Brain pericyte (primary cell): ENCODE results near the gene EMB.
"Not testable (repeated sequence)": the region's sequence is repeated elsewhere in the genome, so short reads cannot be mapped to it uniquely, and the experiment has no call there.

Experiments used
- DNase-seq: peaks from one replicate; pipeline ENCODE4 v3.0.0-alpha.2; 2012; ENCODE audit warnings: low read depth, low spot score

The EMB gene, protein sequence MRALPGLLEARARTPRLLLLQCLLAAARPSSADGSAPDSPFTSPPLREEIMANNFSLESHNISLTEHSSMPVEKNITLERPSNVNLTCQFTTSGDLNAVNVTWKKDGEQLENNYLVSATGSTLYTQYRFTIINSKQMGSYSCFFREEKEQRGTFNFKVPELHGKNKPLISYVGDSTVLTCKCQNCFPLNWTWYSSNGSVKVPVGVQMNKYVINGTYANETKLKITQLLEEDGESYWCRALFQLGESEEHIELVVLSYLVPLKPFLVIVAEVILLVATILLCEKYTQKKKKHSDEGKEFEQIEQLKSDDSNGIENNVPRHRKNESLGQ

DNA sequence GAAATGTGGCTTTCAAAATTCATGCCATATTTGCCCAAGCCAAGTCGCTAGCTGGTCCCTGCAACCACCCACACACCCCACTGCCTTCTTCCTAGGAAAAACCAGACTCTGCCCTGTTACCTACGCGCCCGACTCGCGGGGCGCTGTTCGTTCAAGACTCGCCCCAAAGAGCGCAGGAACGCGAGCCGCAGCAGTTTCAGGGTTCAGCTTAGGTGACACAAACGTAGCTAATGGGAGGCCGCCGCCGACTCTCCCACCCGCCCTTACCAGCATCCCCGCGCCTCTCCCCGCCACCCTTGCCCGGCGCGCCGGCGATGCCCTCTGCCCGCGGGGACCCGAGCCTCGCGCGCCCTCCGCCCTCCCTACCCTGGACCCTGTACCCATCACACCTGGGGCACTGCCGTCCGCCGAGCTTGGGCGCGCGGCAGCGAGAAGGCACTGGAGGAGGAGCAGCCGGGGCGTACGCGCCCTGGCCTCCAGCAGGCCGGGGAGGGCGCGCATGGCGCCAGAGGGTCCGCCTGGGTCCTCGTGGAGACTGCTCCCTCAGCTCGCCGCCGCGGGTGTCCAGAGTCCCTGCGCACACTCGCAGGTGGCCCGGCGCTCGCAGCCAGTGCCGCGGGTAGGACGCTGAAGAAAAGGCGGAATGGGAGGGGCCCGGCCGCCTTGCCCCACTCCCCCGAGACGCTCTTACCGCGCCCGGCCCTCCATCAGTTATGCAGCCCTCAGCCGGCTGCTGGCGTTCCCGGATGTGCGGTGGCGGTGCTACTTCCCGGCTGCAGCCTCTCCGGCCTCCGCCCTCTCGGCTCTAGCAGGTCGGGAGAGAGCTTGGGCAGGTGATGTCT lies at the start of gene EMB:
Gene EMB, minus strand, starts transcription at position 638 of the 842 bp plus-strand sequence. Its CDS starts 137 bp downstream, at position 501.
- DNase-seq = no peak

DNA sequence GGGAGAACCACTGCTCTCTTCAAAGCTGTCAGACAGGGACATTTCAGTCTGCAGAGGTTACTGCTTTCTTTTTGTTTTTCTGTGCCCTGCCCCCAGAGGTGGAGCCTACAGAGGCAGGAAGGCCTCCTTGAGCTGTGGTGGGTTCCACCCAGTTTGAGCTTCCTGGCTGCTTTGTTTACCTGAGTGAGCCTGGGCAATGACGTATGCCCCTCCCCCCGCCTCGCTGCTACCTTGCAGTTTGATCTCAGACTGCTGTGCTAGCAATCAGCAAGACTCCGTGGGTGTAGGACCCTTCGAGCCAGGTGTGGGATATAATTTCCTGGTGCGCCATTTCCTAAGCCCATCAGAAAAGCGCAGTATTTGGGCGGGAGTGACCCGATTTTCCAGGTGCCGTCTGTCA lies 48.4 kb upstream of the EMB start:
- not testable (repeated sequence) for DNase-seq

DNA sequence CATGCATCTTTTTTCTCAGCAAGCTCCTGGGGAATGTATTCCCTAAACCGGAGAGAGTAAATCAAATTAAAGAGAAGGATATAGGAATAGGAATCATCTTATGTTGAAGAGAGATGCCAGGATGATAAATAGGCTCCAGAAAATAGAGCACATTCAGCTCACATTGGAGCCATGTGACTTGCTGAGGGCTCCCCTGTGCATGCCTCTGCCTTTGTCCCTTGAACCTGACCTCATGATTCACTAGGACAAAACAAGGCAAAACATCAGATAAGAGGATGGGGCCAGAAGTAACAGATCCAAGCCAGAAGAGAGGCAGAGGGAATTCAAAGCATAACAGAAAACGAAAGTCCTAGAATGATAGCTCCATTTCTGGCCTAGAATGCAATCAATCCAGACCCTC lies 37.7 kb upstream of the EMB start:
- DNase-seq = not testable (repeated sequence)

DNA sequence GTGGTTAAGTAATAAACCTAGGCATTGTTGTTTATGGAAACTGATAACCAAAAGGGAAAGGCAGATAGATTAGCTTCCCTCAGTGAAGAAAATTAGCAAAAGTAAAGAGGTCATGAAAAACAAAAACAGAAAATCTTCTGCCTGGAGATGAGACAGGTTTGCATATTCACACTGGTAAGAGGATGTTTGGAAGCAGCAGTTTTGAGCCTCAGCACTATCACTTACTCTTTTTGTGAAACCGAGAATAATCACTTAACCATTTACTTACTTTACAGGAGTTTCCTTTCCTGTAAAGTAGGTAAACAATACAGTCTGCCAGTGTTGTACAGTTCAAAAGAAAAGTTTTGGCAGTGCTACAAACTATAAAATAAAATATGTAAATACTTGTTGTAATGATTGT lies 35.5 kb upstream of the EMB start:
- DNase-seq = no peak

DNA sequence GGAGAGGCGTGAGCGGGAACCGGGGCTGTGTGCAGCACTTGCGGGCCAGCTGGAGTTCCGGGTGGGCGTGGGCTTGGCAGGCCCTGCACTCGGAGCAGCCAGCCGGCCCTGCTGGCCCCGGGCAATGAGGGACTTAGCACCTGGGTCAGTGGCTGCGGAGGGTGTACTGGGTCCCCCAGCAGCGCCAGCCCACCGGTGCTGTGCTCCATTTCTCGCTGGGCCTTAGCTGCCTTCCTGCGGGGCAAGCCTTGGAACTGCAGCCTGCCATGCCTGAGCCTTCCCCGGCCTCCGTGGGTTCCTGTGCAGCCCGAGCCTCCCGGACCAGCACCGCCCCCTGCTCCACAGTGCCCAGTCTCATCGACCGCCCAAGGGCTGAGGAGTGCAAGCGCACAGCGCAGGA lies 23.9 kb upstream of the EMB start:
- DNase-seq = not testable (repeated sequence)

DNA sequence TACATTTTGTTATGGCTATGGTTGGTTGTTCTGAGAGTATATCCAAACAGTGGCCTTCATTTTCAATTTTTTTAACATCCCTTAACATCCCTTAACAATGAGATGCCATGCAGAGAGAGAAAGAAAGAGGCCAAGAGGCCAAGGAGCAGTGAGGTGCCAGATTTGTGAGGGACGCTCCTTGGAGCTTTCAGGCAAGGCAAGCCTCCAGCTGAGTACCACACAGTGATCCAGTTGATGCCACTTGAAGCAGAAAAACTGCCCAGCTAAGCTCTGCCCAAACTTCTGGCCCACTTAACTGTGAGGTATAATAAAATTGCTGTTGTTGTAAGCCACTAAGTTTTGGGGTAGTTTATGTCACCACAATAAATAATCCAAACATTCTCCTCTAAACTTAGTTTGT lies 22.6 kb upstream of the EMB start:
- DNase-seq = no peak

DNA sequence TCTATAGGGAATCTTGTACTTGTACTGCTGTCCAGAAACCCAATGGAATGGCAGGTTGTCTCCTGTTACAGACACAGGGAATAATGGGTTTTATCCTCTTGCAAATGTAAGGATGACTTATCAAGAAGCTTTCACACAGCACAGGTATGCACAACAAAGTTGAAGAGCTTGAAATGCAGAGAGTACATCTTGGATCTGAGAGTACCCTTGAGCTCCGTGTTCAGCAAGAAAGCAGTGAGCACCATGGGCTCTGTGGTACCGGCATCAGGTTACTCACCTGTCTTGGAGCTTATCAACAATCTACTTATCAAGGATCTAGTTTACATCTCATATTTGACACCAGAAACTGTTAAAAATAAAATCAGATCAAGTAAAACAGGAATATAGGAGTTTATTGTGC lies 22.0 kb upstream of the EMB start:
- DNase-seq = no peak

DNA sequence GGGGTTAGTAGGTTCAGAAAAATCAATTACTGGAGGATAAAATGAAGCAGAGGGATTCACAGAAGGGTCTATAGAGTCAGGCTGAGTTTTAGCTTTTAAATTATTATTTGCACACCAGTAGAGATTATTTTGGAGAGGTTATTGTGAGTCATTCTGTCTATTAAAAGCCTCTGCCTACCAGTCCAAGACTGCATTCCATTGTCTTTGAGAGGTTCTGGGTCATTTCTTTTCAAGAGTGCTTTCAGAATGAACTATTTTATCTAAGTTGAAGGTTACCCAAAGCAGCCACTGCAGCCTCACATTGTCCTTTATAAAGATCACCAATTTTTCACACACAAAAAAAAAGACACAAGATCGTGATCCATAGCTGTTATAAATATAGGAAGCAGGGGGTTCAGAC lies 21.5 kb upstream of the EMB start:
- not testable (repeated sequence) for DNase-seq

DNA sequence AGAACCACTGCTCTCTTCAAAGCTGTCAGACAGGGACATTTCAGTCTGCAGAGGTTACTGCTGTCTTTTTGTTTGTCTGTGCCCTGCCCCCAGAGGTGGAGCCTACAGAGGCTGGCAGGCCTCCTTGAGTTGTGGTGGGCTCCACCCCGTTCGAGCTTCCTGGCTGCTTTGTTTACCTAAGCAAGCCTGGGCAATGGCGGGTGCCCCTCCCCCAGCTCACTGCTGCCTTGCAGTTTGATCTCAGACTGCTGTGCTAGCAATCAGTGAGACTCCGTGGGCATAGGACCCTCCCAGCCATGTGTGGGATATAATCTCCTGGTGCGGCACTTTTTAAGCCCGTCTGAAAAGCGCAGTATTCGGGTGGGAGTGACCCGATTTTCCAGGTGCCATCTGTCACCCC lies 17.3 kb upstream of the EMB start:
- DNase-seq = not testable (repeated sequence)

DNA sequence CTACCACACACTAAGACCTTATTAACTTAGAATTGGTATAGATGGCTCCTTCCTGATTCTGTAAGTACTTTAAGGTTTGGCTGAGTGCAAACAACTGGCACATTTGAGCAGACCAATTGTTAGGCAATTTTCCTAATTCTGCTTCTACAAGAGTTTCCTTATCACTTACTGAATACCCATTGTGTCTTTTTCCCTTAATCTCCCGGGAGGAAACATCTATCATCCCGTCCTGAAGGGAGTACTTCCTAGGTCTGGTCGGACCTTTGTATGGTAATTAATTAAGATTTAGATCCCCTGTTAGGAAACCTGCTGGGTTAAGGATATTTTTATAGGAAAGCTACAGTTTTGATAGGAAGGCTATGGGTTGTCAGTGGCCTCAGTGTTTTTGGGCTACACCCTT lies 8.2 kb upstream of the EMB start:
- not testable (repeated sequence) for DNase-seq

DNA sequence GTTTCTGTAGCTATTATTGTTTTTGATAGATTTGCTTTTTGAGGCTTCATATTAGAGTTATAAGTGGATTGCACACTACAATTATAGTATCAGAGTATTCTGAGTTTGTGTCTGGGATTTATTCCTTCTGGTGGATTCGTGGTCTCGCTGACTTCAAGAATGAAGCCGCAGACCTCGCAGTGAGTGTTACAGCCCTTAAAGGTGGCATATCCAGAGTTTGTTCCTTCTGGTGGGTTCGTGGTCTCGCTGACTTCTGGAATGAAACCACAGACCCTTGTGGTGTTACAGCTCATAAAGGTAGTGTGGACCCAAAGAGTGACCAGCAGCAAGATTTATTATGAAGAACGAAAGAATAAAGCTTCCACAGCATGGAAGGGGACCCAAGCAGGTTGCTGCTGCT lies 6.9 kb upstream of the EMB start:
- DNase-seq = no peak

DNA sequence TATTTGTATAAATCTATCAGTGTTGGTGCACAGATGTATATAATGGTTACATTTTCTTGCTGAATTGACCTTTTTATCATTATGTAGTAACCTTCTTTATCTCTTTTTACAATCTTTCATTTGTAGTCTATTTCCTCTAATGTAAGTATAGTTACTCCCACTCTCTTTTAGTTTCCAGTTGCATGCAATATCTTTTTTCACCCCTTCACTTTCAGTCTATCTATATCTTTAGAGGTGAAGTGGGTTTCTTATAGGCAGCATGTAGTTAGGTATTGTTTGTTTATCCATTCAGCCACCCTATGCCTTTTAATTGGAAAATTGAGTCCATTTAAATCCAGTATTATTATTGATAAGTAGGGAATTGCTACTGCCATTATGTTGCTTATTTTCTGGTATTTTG lies 6.1 kb upstream of the EMB start:
- no peak for DNase-seq

DNA sequence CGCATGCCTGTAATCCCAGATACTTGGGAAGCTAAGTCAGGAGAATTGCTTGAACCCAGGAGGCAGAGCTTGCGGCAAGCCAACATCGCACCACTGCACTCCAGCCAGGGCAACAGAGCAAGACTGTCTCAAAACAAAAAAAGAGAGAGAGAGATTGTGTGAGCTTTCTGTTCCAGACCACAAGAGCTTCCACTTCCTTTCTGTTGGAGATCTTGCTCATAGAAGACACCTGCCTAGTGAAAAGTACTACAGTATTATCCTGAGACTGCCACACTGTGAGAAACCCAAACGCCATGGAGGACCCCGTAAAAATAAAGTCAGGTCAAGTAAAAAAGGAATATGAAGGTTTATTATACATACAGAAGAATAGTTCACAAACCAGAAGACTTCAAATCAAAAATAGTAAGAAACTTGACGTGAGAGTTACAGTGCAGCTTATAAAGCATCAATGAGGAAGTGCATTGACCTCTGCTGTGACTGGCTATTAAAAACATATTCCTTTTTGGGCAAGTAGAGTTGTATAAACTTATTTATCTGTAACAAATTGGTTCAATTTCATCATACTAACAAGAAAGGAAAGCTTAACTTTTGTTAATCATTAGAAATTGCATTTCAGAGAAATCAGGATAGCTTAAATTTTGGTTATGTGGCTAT lies 4.3 kb upstream of the EMB start:
- no peak for DNase-seq

DNA sequence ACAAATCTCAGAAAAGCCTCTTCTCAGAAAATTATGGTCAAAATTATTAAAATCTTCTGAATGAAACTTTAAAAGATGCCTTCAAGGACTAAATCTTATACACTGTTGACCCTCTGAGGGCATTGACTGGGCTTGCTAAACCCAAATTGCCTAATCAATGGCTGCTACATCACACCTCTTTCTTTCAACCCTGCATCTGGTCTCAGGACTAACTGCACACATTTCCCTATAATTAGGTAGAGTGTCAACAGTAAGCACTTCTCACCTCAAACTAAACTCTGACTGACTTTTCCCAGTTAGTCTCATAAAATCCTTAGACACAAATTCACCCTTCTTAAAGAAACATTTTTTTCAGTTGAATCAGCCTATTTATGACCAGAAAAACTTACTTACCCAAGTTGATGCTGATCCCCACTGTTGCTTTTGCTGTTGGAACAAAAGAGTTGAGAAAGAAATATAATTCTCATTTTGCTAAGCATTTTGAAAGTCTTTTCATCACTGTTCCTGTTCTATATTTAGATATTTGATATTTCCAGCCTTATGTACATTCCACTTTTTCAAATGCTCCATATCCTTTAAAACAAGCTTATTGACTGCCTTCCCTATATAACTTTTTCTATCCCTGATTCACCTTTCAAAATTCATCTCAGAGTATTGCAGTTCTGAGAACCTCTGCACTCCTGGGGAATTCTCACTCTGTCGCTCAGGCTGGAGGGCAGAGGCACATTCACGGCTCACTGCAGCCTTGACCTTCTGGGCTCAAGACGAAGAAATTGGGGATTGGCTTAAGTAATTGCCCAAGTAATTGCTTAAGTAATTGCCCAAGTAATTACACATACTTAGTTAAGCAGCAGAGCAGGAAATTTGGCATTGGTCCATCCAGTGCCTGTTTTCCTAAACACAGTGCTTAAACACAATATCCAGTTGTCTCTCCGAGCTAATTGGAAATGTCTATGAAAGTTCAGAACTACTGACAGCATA lies 1.8 kb upstream of the EMB start:
- DNase-seq = not testable (repeated sequence)

DNA sequence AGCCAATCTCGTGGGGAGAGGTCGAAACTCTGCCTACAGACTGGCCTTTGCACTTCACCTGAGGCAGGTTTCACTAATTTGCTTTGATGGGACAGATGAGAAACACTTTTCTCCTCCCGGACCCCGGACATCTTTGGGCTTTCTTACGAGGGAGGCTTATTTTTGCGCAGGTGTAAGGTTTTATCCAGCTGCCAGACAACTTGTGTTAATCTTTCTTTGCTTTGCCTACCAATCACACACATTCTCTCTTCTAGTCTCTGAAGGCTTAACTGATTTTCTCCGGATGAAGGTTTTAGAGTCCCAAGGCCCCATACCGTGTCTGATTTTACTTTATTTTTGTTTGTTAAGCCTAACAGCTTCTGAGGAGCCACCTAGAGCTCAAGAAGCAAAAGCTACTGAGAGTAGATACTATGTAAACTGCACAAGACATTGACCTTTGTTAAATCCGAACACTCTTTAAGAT lies 436 bp upstream of the EMB start:
- no peak for DNase-seq

DNA sequence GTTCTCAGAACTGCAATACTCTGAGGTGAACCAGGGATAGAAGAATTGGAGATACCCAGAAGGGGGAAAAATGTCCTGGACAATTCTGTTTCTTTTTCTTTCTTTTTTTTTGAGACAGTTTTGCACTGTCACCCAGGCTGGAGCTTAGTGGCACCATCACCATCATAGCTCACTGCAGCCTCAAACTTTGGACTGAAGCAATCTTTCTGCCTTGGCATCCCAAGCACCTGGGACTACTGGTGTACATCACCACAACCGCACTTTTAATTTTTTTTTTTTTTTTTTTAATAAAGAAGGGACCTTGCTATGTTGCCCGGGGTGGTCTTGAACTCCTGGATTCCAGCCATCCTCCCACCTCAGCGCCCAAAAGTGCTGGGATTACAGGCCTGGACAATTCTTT lies 1.9 kb downstream of the EMB start:
- no peak for DNase-seq

DNA sequence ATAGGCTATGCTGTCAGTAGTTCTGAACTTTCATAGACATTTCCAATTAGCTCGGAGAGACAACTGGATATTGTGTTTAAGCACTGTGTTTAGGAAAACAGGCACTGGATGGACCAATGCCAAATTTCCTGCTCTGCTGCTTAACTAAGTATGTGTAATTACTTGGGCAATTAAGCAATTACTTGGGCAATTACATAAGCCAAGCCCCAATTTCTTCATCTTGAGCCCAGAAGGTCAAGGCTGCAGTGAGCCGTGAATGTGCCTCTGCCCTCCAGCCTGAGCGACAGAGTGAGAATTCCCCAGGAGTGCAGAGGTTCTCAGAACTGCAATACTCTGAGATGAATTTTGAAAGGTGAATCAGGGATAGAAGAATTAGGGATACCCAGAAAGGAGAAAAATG lies 3.0 kb downstream of the EMB start:
- not testable (repeated sequence) for DNase-seq

DNA sequence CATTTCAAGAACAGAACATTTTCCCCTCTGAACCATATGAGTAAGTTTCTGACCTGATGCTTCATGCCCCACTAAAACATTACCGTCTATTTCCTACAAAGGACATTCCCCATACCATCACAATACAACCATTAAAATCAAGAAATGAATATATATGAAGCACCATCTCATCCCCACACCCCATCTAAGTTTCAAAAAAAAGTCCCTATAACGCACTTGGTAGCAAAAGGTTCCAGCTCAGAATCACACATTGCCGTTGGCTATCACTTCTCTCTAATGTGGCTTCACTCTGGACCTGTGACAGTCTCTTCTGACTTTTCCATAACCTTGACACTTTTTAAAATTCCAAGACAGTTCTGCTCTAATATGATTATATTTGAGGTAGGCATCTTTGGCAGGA lies 5.9 kb downstream of the EMB start:
- DNase-seq = no peak

DNA sequence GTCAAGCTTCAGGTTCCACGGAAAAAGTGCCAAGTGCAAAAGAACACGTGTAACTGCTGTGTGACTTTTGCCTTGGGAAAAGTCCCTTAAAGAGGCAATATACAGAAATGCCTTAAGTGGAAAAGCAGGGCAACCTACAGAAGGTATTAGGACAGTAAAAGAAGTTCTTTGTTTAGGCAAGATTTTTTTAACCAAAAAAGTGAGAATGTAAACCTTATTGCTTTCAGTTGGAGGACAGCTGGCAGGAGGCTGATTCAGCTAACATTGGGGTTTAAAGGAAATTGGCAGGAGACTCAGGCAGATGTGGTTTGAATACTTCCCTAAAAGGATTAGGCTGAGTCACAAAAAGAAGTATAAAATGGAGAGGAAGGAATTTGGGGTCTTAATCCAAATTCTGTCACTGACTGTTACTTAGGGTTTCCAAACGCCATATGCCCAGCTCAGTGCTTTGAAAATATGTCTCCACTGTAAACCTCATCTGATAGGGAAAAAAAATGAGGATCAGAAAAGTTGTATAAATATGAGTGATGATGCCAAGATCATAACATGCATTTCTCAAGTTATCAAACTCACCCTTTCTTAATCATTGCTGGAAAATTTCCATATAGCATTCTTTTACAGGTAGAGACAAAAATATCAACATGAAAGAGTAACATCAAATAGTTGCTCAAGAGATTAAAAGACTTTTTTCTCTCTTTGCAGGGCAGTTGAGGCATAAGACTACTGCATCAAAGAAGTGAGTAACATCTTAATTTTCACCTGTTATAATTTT lies 9.8 kb downstream of the EMB start:
- not testable (repeated sequence) for DNase-seq

DNA sequence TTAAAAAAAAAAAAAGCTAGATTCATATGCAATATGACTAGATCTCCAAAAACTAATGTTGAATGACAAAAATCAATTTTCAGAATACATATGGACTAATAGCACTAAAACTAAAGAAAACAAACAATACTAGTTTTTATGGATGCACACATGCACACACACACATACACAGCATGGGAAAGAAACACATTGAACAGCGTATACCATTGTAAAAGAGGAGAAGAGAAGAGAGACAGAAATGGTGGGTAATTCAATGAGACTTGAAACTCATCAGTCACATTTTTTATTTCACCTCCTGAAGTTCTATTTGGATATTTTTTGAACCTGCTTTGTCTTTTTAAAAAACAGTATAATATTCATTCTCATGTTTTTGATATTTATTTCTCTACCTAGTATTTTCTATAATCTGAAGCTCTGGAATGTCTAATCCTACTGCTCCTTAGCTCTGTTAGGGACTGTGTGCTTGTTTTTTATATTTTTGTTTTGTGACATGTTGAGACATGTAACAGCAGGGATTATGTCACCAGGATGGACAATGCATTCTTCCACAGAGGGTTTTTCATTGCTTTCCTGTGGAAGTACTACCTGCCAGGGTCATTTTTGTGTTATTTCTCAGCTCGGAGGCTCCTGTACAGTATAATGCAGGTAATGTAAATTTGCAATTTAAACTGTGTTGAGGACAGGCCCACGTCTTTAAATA lies 17.8 kb downstream of the EMB start:
- not testable (repeated sequence) for DNase-seq
